Fibroblast of peridontal ligament (primary cell): Measurements from ENCODE around the gene LST1.
"Not testable (repeated sequence)": the region's sequence is repeated elsewhere in the genome, so short reads cannot be mapped to it uniquely, and the experiment has no call there.

ENCODE experiments used
- DNase-seq: peaks from one replicate; pipeline ENCODE4 v3.0.0-alpha.2; 2010; ENCODE audit errors: extremely low read depth

LST1 gene

GRCh38 chr6:31586008-31586407, at the start of gene LST1:
TSS of gene LST1 (plus strand) at chr6:31586277. CDS start at chr6:31587300, 1,023 bp downstream.
- DNase-seq = no peak

- DNase-seq = no peak
Measured at GRCh38 chr6:31538805-31539400, 47.2 kb upstream of the LST1 start.

DNA sequence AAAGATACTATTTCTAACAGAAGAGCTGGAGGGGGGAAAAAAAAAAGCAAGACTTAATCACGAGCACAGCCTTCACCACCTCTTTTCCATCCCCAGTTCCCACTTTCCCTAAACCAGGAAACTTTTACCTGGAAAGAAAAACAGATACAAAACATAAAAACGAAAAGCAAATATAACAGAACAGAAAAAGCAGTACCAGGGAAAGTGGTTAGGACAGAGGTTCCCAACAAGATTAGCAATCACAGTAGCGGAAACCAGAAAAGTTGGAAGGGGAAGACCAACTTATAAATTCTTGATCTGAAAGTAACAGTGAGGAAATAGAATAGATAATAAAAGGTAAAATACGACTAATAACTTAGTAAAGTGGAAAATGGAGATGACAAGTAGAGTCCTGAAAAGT, 45.4 kb upstream of the LST1 start:
- no peak for DNase-seq

DNA sequence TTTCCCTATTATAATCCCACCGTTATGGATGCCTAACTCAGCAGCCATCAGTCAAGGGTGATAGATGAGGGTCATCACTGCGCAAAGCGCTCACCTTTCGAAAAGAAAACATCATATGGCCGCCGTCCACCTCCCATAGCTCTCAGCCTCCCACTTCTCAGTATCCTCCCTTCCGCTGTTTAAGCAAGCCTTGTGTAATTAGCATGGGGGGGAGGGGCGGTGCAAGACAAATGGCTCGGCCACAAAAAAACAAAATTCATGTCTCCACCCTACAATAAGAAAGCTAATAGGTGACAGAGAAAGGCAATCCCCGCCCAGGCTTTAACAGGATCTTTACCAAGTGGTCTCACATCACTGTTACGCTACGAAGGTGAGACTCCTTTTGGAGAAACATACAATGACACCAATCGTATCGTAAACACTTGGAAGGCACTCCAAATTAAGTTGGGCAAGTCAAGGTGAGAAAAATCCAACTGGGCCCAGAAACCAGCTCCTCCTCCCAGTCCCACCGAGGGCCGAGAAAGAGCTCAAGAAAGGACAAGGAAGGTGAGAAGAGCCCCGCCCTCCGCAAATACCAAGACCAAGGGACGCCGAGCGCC, 44.9 kb upstream of the LST1 start:
- peak; percentile 52 for DNase-seq

GRCh38 chr6:31541658-31542521, 44.2 kb upstream of the LST1 start, which contains the start of gene DDX39B:
TSS of gene DDX39B (minus strand) at chr6:31542003. CDS start at chr6:31540532, 1,471 bp downstream.
- DNase-seq = peak; percentile 98

- DNase-seq = no peak
Measured at GRCh38 chr6:31543639-31544038, 42.4 kb upstream of the LST1 start.

DNA sequence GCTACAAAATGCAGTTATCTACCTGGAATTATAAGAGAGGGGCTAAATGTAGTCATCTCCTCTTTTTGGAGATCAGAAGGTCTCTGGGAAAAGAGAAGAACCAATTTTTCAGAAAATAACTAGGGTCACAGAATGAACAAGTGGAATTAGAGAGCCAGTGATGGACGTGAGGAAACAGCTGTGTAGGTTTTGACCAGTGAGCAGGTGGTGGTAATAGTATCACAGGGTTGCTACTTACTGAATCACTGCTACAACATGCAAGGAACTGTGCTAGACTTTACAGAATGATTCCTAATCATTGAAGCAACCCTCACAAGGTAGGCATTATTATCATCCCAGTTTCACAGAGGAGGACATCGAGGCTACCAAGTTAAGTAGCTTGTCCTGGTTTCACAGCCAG, 41.4 kb upstream of the LST1 start:
- DNase-seq = no peak

- no peak for DNase-seq
Measured at GRCh38 chr6:31545291-31545690, 40.8 kb upstream of the LST1 start.

DNA sequence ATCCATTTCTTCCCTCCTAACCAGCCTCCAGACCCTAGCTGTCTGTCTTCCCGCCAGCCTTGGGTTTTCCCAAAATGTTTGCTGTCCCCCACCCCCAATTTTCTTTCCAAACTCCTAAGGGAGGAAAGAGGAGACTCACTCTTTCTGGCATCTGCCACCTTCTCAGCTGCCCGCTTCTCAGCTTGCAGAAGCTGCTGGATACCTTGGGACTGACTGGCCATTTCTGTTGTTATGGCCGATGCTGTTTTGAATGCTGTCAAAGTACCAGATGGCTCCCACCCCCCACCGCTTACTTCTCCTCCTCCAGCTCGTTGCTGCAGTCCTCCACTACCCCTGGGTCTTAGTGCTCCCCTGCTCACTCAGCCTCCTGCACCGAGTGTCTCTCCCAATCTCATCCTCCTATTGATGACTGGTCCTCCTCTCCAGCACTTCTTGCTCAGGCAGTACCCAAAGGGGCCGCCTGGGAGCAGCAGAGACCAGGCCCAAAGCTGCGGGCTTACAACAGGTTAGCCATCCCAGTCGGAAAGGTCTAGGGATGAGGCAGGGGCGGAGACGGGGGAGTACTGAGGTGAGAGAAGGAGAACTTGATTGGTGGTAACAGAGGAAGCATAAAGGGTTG, 39.6 kb upstream of the LST1 start, which contains the start of gene ATP6V1G2:
TSS of gene ATP6V1G2 (minus strand) at position 270 of the 619 bp plus-strand sequence. CDS start at position 221, 49 bp downstream.
- DNase-seq = peak; percentile 93

GRCh38 chr6:31546958-31547726, 38.9 kb upstream of the LST1 start, which contains the start of gene NFKBIL1:
TSS of gene NFKBIL1 (plus strand) at chr6:31547608. CDS start at chr6:31547695, 87 bp downstream.
- peak; percentile 99 for DNase-seq

DNA sequence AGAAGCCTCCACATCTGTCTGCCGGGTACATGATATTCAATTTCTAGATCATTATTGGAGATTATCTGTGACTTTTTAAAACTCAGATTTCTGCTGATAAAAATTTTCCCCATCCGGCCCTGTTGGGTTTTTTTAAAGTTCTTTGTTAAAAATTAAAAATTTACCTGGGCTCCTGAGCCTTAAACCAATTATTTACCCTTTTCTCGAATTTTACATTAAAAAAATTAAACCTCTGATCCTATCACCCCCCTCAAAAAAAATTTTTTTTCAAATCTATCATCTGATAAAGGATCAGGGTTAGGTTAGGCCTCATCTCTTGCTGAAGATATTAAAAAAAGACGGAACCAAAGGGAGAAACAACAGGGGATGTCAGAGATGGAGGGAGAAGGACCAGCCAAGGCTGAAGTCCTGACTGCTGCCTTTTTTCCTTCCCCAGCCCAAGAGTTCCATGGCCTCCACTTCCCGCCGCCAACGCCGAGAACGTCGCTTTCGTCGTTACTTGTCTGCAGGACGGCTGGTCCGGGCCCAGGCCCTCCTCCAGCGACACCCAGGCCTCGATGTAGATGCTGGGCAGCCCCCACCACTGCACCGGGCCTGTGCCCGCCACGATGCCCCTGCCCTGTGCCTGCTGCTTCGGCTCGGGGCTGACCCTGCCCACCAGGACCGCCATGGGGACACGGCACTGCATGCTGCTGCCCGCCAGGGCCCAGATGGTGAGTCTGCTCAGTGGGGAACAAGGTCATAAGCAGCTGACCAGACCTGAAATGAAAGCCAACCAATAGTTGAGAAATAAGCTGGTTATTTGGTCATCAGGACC, 38.1 kb upstream of the LST1 start:
- no peak for DNase-seq

DNA sequence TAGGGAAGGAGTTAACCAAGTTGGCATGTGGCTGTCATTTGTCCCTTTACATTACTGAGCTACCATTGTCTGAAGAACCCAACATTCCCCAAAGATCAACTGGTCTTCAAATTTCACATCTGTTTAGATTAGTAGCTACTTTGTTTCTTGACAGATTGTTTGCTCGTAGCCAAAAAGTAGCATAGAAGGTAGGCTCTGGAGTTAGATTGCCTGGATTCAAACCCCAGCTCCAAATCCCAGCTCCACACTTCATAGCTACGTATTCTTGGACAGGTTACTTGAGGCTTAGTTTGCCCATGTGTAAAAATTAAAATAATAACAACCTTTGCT, 37.6 kb upstream of the LST1 start:
- no peak for DNase-seq

- not testable (repeated sequence) for DNase-seq
Measured at GRCh38 chr6:31551371-31551770, 34.7 kb upstream of the LST1 start.

DNA sequence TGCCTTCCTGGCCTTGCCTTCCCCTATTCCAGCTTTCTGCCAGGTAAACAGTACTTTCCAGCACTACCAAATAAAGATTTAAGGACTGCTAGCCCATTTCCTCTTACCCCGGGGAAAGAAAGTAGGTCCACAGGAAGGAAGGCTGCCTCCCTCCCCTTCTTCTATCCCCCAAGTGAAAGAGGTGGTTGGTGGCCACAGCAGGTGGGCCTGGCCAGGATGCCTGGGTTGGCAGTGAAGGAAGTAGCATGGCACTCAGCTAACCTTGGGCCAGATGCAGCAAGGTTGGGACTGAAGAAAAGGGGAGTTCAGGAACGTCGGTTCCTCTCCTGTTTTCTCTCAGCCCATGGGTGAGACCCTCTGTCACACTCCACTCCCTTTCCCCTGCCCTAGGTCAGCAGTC, 29.8 kb upstream of the LST1 start:
- no peak for DNase-seq

- no peak for DNase-seq
Measured at GRCh38 chr6:31557443-31558317, 28.4 kb upstream of the LST1 start.

DNA sequence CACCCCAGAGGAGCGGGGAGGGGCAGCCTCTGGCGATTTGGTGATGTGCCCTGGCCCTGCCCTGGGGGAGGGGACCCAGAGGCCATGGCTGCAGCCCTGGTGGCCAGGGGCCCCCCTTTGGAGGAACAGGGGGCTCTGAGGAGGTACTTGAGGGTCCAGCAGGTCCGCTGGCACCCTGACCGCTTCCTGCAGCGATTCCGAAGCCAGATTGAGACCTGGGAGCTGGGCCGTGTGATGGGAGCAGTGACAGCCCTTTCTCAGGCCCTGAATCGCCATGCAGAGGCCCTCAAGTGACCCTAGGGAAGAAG, 27.8 kb upstream of the LST1 start:
- no peak for DNase-seq

DNA sequence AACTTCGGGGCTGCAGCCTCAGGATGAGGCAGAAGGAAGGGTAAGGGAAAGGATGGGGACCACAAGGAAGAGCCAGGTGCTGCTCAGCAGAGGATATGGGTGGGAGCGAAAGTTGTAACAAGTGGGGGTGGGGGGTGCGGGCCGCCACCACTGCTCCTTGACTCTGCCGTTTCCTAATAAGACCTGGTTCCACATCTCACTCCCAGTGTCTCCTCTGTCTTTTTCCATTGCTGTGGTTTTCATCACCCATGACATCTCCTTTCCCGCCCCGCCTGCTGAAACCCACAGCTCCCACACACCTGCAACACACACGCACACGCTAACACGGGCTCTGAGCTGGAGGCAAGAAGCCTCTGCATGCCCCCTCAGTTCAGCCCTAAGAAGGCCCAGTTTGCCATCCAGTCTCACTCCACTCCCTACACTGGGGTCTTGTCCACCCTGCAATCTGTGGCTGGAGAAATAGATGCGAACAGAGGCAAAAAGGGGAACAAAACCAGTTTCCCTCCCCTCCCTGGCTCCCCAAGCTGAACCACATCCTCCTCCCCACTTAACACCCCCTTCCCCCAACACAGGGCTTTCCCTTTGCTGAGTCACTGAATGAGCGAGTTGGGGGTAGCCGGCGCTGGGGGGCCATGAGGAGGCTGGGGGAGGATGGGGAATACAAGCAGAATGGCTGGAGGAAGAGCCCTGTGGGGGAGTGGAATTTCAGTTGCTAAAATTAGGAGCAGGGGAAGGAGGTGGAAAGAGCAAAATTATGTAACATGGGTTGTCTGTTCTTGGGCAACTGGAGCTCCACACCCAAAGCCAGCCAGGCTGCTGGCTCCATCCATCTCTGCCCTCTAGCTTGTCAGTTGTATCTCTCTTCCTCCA, 27.2 kb upstream of the LST1 start:
- DNase-seq = peak; percentile 18

- no peak for DNase-seq
Measured at GRCh38 chr6:31559606-31559957, 26.5 kb upstream of the LST1 start.
